Suppressor macrophage treated with lipopolysaccharide for 1 hour (primary cell): Measurements from ENCODE around the gene EIF4B.

ENCODE experiments used
- DNase-seq, 3 donors: peaks; one replicate each; pipeline ENCODE4 v3.0.0-alpha.2; 2020 to 2022

EIF4B gene

DNA sequence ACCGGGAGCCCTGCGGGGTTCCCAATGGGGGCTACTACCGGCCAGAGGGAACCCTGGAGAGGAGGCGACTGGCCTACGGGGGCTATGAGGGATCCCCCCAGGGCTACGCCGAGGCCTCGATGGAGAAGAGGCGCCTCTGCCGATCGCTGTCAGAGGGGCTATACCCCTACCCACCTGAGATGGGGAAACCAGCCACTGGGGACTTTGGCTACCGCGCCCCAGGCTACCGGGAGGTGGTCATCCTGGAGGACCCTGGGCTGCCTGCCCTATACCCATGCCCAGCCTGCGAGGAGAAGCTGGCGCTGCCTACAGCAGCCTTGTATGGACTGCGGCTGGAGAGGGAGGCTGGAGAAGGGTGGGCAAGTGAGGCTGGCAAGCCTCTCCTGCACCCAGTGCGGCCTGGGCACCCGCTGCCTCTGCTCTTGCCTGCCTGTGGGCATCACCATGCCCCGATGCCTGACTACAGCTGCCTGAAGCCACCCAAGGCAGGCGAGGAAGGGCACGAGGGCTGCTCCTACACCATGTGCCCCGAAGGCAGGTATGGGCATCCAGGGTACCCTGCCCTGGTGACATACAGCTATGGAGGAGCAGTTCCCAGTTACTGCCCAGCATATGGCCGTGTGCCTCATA lies 53.3 kb downstream of the EIF4B start:
- DNase-seq: no peak

DNA sequence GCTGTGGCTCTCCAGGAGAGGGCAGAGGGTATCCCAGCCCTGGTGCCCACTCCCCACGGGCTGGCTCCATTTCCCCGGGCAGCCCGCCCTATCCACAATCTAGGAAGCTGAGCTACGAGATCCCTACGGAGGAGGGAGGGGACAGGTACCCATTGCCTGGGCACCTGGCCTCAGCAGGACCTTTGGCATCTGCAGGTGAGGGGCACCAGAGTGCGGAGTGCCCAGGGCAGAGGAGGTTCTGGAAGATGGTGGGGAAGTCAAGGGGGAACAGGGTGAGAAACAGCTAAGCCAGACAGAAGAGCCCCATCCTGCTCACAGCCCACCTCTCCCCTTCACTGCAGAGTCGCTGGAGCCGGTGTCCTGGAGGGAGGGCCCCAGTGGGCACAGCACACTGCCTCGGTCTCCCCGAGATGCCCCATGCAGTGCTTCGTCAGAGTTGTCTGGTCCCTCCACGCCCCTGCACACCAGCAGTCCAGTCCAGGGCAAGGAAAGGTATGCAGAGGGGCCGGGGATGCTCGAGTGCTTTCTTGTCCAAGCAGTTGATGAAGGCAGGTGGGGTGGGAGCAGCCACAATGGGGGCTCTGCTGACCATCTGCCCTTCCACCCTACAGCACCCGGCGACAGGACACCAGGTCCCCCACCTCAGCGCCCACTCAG lies 53.9 kb downstream of the EIF4B start:
- no peak for DNase-seq

DNA sequence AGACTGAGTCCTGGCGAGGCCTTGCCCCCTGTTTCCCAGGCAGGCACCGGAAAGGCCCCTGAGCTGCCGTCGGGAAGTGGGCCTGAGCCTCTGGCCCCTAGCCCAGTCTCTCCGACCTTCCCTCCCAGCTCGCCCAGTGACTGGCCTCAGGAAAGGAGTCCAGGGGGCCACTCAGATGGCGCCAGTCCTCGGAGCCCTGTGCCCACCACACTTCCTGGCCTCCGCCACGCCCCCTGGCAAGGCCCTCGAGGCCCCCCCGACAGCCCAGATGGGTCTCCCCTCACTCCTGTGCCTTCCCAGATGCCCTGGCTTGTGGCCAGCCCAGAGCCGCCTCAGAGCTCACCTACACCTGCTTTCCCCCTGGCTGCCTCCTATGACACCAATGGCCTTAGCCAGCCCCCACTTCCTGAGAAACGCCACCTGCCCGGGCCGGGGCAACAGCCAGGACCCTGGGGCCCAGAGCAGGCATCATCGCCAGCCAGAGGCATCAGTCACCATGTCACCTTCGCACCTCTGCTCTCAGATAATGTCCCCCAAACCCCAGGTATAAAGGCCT lies 54.5 kb downstream of the EIF4B start:
- no peak for DNase-seq

DNA sequence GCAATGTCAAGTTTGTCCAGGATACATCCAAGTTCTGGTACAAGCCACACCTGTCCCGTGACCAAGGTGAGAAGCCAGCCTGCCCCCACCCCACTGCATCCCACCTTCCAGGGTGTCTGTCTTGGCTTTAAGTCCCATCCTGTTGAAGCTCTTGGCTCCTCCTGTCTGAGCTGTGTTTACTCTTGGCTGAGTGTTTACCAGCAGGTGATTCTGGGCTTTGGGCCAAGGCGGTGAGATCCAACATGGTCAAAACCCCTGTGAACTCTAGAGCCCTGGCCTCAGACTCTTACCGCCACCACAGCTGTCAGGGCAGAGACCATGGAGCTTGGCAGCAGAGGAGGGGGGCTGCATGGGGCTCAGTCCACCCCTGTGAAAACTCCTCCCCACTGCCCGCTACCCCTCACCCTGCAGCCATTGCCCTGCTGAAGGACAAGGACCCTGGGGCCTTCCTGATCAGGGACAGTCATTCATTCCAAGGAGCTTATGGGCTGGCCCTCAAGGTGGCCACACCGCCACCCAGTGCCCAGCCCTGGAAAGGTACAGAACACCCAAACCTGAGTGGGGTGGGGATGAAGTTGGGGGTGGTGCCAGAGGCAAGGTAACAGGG lies 55.3 kb downstream of the EIF4B start:
- DNase-seq: no peak

DNA sequence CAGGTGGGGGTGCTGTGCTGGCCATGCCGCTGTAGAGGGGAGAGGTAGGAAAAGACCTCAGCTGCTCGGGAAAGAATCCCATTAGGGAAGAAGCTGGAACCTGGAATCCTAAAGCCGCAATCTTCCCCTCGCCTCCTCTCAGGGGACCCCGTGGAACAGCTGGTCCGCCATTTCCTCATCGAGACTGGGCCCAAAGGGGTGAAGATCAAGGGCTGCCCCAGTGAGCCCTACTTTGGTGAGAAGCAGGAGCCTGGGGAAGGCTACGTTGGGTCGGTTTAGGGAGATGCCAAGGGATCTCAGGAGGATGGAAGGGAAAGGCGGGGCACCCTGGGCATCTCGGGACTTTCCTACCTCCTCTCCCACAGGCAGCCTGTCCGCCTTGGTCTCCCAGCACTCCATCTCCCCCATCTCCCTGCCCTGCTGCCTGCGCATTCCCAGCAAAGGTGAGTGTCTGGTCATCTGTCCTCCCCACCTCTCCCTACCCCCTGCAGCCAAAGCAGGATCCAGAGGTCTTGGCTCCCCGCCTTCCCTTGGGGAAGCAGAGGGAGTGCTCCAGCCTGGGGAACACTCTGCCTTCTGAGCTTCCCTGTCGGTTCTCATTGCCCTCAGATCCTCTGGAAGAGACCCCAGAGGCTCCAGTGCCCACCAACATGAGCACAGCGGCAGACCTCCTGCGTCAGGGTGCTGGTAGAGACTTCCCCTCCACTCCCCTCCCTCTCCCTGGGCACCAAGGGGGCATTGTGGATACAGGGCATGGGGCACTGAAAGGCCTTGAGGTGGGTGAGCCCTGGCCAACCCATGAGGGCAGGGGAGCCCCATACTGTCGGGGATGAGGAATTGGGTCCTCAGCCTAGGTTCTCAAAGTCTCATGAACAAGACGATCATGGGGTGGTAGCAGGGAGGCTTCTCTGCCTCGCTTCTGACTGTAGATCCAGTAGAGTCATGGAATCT lies 56.0 kb downstream of the EIF4B start:
- DNase-seq: no peak

DNA sequence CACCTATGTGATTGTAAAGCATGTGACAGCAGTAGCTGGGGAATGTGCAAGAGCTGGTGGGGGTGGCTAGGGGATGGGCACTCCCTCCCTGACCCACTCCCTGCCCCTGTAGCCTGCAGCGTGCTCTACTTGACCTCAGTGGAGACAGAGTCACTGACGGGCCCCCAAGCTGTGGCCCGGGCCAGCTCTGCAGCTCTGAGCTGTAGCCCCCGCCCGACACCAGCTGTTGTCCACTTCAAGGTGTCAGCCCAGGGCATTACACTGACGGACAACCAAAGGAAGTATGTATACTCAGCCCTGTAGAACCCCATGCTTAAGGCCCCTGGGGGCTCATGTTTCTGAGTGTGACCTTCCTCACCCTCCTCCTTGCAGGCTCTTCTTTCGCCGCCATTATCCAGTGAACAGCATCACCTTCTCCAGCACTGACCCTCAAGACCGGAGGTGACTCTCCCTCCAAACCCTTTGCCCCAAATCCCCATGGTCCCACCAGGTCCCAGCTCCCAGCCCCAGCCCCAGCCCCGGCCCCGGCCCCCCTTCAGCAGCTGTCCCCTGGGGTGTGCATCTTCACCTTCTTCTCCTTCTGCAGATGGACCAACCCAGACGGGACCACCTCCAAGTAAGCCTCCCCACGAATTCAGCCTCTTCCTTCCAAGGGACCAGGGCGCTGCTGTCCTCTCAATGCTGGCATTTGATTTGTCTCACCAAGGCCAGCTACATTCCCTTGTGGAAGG lies 56.9 kb downstream of the EIF4B start:
- DNase-seq: no peak

DNA sequence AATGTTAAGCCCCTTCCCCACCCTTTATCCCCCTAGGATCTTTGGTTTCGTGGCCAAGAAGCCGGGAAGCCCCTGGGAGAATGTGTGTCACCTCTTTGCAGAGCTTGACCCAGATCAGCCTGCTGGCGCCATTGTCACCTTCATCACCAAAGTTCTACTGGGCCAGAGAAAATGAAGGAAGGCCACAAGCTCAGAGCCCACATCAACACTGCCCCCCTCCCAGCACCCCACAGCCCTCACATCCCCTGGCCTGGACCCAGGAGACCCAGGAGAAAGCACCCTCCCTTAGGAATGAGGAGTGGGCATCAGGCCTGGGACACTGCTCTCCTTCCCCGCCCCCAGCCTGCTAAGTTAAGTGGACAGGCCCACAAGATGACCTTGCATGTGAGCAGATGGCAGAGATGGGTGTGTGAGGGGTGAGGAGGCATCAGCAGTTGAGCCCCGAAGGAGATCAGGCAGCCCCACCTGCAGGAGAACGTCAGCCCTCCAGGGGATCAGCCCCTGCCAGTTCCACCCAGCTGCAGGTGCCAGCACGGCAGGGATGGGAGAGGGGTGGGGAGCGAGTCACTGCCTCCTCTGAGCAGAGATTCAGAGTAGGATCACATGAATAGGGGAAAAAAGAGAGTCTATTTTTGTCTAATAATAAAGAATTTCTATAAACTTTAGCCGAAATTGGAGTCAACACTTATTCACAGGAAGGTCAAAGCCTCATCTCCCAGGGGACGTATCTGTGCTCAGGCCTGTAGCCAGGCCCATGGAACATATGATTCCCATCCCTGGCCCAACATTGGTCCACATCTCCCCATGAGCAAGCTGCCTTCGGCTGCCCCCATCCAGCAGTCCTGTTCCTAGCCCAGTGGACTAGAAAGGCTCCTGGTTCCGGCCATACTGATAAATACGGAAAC lies 57.7 kb downstream of the EIF4B start:
- DNase-seq: no peak

DNA sequence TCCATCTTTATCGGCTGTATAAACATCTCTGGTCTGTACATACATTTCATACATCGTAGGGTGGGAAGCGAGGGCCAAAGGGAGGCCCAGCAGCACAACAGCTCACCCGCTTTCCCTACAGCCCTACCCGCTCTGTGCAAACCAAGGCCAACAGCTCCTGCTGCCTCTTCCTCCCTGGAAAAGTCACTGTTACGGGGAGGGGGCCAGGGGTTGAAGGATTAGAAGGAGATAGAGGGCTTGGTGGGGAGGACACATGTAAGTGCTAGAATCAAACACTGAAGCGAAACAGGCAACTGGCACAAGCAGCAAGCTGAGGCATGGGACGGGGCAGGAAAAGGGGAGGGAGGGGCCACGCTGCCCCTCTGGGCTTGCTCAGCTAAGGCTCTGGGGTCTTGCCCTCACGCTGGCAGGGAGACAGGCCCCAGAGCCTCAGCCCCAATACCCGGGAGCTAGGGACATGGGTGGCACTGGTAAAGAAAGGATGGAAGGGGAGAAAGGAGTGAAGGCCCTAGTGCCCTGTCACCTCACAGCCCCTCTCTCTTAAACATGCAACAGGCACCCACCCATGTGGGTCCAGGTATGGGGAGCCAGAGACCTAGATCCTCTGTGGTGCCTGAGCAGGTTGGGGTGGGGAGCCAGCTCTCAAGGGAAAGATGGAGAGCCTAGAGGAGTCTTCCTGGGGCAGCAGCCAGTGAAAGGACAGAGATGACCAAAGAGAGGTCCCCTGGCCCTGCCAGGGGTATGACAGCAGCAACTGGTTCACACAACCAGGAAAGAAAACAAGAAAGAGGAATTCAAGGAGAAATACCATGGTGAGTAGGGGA lies 58.6 kb downstream of the EIF4B start:
- no peak for DNase-seq

DNA sequence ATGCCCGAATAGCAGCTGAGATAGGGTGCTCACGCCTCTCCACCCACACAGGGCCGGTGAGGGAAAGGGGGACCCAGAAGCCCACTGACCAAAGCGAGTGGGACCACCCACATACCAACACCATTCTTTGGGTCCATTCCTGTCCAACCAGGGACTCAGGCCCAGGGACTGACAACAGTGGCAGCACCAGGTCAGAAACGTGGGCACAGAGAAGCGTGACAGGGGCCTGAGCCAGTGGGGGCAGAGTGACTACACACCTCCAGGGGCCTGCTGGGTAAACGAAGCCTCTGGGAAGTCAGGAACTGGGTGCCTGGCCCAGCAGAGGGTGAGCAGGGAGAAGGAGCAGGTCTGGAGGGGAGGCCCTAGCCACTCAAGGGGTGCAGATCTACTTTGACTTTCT lies 59.2 kb downstream of the EIF4B start:
- no peak for DNase-seq

DNA sequence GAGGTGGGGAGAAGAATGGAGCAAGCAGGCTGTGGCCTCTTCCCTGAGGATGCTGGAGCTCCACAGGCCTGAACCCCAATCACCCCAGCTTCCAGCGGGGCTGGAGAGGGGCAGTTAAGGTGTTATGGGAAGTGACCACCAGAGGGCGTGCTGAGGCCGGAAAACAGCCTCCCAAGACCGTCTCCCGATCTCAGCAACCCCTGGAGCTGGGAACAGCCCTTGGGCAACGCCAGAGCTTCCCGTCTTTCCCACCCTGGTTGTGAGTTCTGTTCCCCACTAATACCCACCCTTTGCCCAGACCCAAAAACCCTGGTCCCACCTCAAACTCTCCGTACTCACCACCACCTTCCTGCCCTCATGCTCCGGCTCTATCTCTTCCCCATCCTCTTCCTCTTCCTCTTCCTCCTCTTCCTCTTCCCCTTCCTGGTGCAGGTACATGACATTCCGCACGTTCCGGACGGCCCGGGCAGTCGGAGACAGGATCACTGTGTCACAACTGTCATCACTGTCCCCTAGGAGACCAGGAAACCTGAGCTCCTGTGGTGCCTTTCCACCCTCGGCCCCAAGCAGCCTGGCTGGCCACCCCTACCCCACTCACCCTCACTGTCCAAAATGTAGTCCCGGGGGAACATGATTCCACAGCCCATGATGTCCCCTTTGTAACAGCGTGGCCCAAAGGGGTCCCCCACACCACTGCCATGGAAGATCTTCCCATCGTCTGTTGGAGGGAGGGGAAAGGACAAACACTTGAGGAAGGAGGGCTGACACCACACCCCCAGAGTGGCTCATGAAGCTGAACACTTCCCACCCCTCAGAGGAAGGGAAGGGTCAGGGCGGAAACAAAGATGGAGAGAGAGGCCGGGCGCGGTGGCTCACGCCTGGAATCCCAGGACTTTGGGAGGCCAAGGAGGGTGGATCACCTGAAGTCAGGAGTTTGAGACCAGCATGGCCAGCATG lies 60.0 kb downstream of the EIF4B start:
- DNase-seq: peak; percentile 75 to 89 (median 81)

DNA sequence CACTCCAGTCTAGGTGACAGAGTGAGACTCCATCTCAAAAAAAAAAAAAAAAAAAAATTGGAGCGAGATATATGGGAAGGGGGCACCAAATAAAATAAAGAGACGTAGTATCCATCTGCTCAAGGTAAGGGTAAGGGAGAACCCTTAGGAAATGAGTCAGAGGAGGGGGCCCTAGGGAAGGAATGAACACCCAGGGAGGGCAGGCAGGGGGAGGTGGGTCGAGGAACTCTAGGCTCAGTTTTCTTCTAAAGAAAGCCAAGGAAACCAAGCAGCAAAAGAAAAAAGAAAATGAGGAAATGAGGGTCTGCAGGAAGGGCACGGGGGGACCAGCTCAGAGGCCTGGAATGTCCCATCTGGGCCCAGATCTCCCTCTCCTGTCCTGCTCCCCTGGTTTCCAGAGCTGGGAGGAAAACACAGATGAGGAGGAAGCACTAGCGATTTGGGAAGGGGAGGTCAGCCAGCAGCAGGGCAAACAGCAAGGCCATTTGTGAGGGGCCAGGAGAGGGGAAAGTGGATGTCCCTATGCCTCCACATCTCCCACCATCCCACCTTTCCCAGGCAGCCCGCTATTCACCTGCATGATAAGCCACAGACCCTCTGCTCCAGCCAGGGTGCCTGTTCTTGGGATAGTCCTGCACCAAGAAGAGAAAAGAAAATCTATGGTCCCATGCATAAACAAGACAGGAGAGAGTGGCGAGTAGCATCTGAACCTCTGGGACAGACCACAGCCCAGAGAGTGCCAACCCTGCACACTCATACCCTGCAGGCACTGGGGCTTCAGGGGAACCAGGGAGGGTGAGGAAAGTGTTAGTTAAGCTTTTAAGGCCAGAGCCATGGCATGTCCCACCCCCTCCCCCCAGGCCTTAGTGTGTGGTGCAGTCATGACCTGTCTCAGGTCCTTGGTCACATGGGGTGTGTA lies 61.1 kb downstream of the EIF4B start:
- DNase-seq: no peak

DNA sequence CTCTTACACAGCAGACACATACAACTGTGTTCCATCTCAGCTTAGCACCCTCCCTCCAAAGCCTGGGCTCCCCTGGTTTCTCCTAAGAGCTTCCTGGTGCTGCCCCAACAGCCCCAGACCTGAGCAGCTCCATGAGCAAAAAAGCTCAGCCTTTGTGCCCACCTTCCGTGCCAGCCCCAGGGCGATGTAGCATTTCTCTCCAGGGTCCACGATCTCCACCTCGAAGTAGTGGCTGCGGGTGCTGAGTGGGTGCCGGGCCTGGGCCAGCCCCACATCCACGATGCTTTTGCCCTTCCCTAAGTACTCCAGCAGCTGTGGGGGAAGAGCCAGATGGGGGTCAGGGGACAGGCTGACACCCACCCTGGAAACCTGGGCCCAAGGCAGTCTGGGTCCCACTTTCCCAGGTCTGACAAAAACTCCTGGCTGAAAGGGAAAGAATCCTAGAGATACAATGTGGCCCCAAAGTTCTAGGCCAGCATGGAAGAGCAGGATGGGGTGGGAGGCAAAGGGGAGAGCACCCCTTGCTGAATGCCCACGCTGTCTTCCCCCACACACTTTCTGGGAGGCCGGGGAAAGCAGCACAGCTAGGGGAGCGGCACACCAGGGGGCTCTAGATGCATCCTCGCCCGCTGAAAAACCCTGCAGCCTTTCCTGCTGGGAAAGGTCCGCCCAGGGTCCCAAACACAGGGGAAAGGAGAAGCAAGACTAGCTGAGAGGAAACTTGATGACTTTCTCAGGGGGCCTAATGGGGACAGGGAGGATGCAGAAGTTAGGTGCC lies 61.9 kb downstream of the EIF4B start:
- DNase-seq: no peak

DNA sequence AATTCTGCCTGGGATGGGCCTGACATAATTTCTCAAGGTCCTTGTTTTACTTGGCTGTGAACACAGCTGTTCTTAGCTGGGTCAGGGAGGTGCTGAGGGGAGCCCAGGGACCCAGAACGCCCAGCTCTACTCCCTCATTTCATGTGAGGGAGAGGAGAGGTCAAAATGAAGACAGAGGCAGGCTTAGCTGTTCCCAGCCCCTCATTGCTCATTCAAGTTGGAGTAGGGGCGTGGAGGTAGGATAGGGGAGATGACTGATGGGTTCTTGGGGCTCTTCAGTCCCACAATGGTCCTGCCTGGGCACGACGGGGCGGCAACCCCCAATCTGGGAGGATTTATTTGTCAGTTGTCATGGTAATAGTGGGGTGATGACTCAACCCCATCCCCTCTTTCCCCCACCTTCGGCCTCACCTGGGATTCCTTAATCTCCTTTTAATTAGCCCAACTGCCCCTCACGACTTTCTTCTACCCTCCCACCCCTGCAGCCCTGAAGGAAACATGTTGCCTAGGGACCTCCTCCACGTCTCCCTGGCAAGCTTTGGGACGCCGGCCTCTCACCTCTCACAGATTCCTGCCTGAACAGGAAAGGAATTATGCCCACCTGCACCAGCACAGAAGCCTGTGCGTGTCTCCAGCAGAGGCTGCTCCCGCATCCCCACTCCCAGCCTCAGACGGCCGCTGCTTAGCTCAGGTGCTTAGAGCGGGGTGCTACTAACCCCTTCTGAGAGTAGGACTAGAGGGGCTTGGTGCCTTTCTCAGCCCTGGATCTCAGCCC lies 62.7 kb downstream of the EIF4B start:
- DNase-seq: no peak

DNA sequence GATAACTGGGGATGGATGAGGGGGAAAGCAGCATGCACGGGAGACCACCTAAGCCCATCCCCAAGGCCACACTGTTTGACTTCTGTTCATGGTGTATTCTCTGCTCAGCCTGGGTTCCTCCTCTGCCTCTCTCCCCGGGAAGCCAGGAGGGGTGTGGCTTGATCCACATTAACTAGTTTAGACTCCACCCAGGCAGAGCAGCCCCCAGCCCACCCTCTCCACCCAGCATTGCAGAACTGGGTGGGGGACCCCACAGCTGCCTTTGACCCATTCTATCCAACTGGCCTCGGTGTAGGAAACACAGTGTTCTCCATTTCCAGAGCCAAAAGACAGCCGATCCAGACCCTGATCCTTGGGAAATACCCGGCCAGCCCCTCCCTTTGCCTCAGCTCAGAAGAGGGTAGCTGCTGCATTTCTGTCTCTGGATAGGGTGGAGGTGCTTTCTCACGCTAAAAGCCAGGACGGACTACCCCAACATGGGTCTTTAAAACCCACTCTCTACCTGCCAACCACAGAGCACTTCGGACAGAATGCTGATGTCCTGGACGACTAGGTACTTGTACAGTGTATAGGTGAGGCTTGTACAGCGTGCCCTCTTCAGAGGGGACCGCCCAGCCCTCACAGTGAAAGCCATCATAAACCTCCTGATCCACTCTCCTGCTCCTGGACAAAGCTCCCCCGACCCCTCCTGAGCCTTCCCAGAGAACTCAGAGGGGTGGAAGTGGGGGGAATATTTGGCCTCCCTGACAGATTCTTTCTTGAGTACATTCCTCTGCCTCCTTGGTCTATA lies 63.6 kb downstream of the EIF4B start:
- no peak for DNase-seq

DNA sequence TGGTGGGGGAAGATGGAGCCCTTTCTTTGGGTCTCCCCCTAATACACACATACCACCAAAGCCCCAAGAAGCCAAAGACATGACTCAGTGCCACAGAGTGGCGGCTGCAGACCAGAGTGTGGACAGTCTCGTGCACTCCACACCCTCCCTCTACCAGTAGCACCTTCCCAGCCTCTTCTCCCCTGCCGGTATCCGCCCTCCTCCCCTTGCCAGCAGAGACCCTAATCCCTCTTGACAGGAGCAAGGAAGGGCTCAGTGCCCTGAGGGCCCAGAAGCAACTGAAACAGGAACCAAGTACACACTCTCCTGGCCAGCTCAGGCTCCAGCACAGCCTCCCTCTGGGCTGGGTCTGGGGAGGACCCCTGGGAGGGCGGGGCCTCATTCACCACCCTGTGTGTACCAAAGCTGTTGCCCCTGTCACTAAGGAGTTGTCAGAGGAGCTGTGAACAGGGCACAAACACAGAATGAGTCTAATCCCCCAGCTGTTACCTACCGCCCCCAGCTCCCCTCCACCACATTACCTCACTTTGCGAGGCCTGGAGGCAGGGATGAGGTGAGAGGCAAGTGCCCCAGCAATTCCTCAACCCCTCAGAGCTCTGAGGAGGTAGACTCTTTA lies 64.7 kb downstream of the EIF4B start:
- no peak for DNase-seq
